Keratinocyte (primary cell): ENCODE results near the gene GRIK4. TPM values are rescaled to one million over a fixed set of nuclear protein-coding genes. Genes with fewer than 3 reads are reported as not detected.

Experiments
- DNase-seq: peaks from one replicate; pipeline ENCODE4 v3.0.0-alpha.2; 2011; ENCODE audit warnings: low read depth, missing footprints, low spot score
- FAIRE-seq: peaks from 2 replicates; lab custom pipeline; 2011; peaks lifted over from hg19 to GRCh38; lab: Jason Lieb, UNC
- H2AFZ ChIP-seq: 2 replicates; pipeline ENCODE4 v1.6.0; 2012; ENCODE audit warnings: low read length, control low read depth, inconsistent platforms; ENCODE audit not compliant: control insufficient read depth
- H3K27ac ChIP-seq: 2 replicates; pipeline ENCODE4 v1.5.1; 2011; ENCODE audit warnings: low read length; ENCODE audit not compliant: control insufficient read depth, insufficient read depth
- H3K27me3 ChIP-seq: 3 replicates; pipeline ENCODE4 v1.6.0; 2011; ENCODE audit warnings: low read length; ENCODE audit not compliant: control insufficient read depth, insufficient read depth; ENCODE audit errors: extremely low read depth
- H3K36me3 ChIP-seq, 2 experiments: 2 replicates in 1 of 2; 3 replicates in 1 of 2; pipeline ENCODE4 v1.5.1; 2011; ENCODE audit warnings: low read length in 2 of 2, mild to moderate bottlenecking in 1 of 2; ENCODE audit not compliant: control insufficient read depth in 2 of 2, insufficient read depth in 2 of 2; ENCODE audit errors: extremely low read depth in 1 of 2
- H3K4me1 ChIP-seq: 3 replicates; pipeline ENCODE4 v1.5.1; 2011; ENCODE audit warnings: low read length; ENCODE audit not compliant: control insufficient read depth, insufficient read depth; ENCODE audit errors: extremely low read depth
- H3K4me2 ChIP-seq: 3 replicates; pipeline ENCODE4 v1.6.0; 2011; ENCODE audit warnings: low read depth, low read length; ENCODE audit not compliant: control insufficient read depth, insufficient read depth; ENCODE audit errors: extremely low read depth
- H3K4me3 ChIP-seq, 3 experiments: fragments of 200-600 bp in 1 of 3; sonication (generic) in 1 of 3; 2 replicates in 2 of 3; 3 replicates in 1 of 3; pipeline ENCODE4 v1.5.1; 2011 to 2016; ENCODE audit warnings: low read length in 3 of 3, mild to moderate bottlenecking in 3 of 3, control low read depth in 2 of 3, inconsistent platforms in 1 of 3, low read depth in 1 of 3, mixed read lengths in 1 of 3, mixed run types in 1 of 3, moderate library complexity in 1 of 3; ENCODE audit not compliant: control insufficient read depth in 2 of 3, insufficient read depth in 2 of 3; ENCODE audit errors: extremely low read depth in 1 of 3
- H3K79me2 ChIP-seq: 2 replicates; pipeline ENCODE4 v1.6.0; 2012; ENCODE audit warnings: low read length; ENCODE audit not compliant: control insufficient read depth, insufficient read depth
- H3K9ac ChIP-seq: 3 replicates; pipeline ENCODE4 v1.6.0; 2011; ENCODE audit warnings: low read length; ENCODE audit not compliant: control insufficient read depth, insufficient read depth; ENCODE audit errors: extremely low read depth
- H3K9me1 ChIP-seq: 3 replicates; pipeline ENCODE4 v1.6.0; 2011; ENCODE audit warnings: low read length; ENCODE audit not compliant: control insufficient read depth, insufficient read depth; ENCODE audit errors: extremely low read depth
- H3K9me3 ChIP-seq: 2 replicates; pipeline ENCODE4 v1.5.1; 2012; ENCODE audit warnings: low read depth, low read length; ENCODE audit not compliant: control insufficient read depth
- H4K20me1 ChIP-seq: 3 replicates; pipeline ENCODE4 v1.6.0; 2011; ENCODE audit warnings: low read length; ENCODE audit not compliant: control insufficient read depth, insufficient read depth; ENCODE audit errors: extremely low read depth
- EZH2 ChIP-seq: IDR thresholded peaks from one replicate; pipeline ENCODE4 v1.6.1; 2012; ENCODE audit warnings: inconsistent platforms, mild to moderate bottlenecking, low read length, moderate library complexity
- dilution Hi-C: fragments of 300-500 bp; cut with MboI; formaldehyde crosslinking; loops from one replicate; pipeline ENCODE4 v1.7.0; 2020; ENCODE audit warnings: low sequenced_read_pairs; ENCODE audit not compliant: extremely low pct_ligation_motif_present
- polyA plus RNA-seq, 5 experiments: library from polyadenylated mRNA; depleted of rRNA in 3 of 5; stranded (reverse) in 3 of 5; stranded (forward) in 1 of 5; unstranded in 1 of 5; fragments of >200 nt; gene quantifications; 1 replicate in 1 of 5; 2 replicates in 3 of 5; 3 replicates in 1 of 5; pipeline versions ENCODE4 v1.2.1 to v1.2.3, GENCODE V29; 2011 to 2012; ENCODE audit warnings: missing spikeins in 2 of 5, low read depth in 1 of 5, low replicate concordance in 1 of 5
- TF ChIP-seq, protein P1 (sequence below), 3 experiments: IDR thresholded peaks in 1 of 3; conservative IDR thresholded peaks in 1 of 3; optimal IDR thresholded peaks in 1 of 3; 2 replicates in 2 of 3; 3 replicates in 1 of 3; pipeline versions ENCODE3 to v1.5.1; 2011; ENCODE audit warnings: low read length in 3 of 3, mild to moderate bottlenecking in 3 of 3, moderate library complexity in 2 of 3, control low read depth in 1 of 3, inconsistent platforms in 1 of 3; ENCODE audit not compliant: insufficient read depth in 2 of 3; ENCODE audit errors: extremely low read depth in 1 of 3

GRIK4 gene
- polyA plus RNA-seq, 1 donor (not counting 4 experiments of a cell fraction or from before 2014, with no cell fraction given), result not detected

DNA sequence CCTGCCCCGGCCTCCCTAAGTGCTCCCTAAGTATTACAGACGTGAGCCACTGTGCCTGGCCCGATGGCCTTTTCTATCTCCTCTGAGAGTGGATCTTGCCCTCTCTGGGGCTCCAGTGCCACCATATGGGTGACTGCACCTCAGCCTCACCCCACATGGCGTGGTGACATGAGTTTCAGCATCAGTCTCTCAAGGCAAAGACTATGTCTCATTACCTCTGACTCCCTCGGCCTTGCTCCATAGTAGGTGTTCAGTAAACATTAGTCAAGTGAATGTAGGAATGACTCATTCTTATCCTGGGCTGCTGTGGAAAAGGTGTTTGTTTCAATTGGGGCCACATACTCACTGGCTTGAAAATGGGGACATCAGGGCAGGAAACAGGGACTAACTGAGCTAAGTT, 168.8 kb downstream of the GRIK4 start:
- no peaks in the 10 kb centered on the region for H4K20me1 ChIP-seq
- H3K4me2 ChIP-seq, result no peak overlapping the region
- DNase-seq (no peak), FAIRE-seq (no peak)
- H3K4me1 ChIP-seq, result no peaks in the 10 kb centered on the region
- no peak overlapping the region for H2AFZ ChIP-seq
- H3K9me1 ChIP-seq, result no peaks in the 10 kb centered on the region
- H3K79me2 ChIP-seq, result no peaks in the 10 kb centered on the region
- TF ChIP-seq, protein P1, sequence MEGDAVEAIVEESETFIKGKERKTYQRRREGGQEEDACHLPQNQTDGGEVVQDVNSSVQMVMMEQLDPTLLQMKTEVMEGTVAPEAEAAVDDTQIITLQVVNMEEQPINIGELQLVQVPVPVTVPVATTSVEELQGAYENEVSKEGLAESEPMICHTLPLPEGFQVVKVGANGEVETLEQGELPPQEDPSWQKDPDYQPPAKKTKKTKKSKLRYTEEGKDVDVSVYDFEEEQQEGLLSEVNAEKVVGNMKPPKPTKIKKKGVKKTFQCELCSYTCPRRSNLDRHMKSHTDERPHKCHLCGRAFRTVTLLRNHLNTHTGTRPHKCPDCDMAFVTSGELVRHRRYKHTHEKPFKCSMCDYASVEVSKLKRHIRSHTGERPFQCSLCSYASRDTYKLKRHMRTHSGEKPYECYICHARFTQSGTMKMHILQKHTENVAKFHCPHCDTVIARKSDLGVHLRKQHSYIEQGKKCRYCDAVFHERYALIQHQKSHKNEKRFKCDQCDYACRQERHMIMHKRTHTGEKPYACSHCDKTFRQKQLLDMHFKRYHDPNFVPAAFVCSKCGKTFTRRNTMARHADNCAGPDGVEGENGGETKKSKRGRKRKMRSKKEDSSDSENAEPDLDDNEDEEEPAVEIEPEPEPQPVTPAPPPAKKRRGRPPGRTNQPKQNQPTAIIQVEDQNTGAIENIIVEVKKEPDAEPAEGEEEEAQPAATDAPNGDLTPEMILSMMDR (optimal IDR thresholded peaks at IDR 0.05 in 1 of 3, IDR thresholded peaks at IDR 0.05 in 1 of 3, conservative IDR thresholded peaks at IDR 0.05 in 1 of 3; ENCODE audit: extremely low read depth in 1 of 3, insufficient read depth in 2 of 3, low read length in 3 of 3), result no peak
- no peak for TF ChIP-seq EZH2
- H3K27me3 ChIP-seq, result no peaks in the 10 kb centered on the region
- no peak overlapping the region for H3K27ac ChIP-seq
- H3K9ac ChIP-seq, result no peak overlapping the region
- no peaks in the 10 kb centered on the region for H3K36me3 ChIP-seq
- dilution Hi-C loops, result no loop called here
- H3K9me3 ChIP-seq, result no peaks in the 10 kb centered on the region
- H3K4me3 ChIP-seq, result no peak overlapping the region

DNA sequence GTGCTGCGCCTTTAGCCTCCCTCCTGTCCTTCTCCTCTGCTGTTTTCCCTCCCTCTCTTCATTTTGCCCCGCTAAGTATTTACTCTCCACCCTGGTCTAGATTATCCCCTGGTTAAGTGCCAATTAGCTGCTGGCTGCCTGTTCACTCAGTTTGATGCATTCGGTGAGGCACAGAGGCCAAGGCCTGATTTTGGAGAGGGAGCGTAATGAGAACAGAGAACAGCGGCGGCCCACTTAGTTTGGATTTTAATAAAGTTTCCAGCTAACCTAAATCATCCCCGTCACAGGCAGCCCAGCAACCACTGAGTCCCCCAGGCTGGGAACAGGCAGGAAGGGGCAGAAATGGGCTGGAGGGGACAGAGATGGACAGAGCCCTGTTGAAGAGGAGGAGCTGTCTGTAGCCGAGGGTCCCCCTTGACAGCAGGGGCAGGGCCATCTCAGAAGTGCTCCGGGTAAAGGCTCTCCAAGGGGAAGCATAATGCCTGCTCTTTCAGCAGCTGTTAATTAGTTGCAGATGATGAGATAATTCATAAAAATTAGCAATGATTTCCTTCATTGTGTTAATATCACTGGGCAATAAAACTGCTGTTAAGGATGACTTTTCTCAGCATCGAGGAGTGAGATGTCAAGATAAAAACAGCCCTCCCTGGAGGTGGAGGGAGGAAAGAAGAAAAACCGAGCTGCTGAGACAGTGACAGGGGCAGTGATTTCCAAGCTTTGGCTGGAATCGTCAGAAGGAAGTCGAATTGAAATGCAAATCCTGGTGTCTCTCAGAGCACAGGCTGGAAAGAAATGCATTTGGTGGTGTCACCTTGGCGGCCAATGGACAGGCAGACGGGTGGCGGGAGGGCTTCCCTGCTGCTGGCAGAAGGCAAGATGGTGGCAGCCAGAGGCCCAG, 170.1 kb downstream of the GRIK4 start:
- Histone ChIP-seq H3K27ac (no peak overlapping the region), H3K4me1 (no peaks in the 10 kb centered on the region), H3K27me3 (no peaks in the 10 kb centered on the region), H4K20me1 (no peaks in the 10 kb centered on the region), H3K36me3 (no peaks in the 10 kb centered on the region), H2AFZ (no peak overlapping the region), H3K9me1 (no peaks in the 10 kb centered on the region), H3K79me2 (no peaks in the 10 kb centered on the region), H3K9ac (no peak overlapping the region), H3K9me3 (no peaks in the 10 kb centered on the region), H3K4me2 (no peak overlapping the region), H3K4me3 (no peak overlapping the region)
- DNase-seq (no peak), FAIRE-seq (no peak)
- TF ChIP-seq, protein P1 (optimal IDR thresholded peaks at IDR 0.05 in 1 of 3, IDR thresholded peaks at IDR 0.05 in 1 of 3, conservative IDR thresholded peaks at IDR 0.05 in 1 of 3; ENCODE audit: extremely low read depth in 1 of 3, insufficient read depth in 2 of 3, low read length in 3 of 3), result no peak
- TF ChIP-seq EZH2, result no peak
- dilution Hi-C loops, result no loop called here
